ENCODE results near the gene MAD2L1.

- no peak for TF ChIP-seq CTCF (IDR thresholded peaks at IDR 0.05)
- TF ChIP-seq EP300 (IDR thresholded peaks at IDR 0.05), result no peak
- TF ChIP-seq POLR2A (IDR thresholded peaks at IDR 0.05), result no peak
These were observed 15.6 kb upstream of the MAD2L1 start for GRCh38 chr4:120082251-120082650.

All from gastroesophageal sphincter (tissue), 3 donors.